ENCODE data around the gene RING1.

The RING1 gene

DNA sequence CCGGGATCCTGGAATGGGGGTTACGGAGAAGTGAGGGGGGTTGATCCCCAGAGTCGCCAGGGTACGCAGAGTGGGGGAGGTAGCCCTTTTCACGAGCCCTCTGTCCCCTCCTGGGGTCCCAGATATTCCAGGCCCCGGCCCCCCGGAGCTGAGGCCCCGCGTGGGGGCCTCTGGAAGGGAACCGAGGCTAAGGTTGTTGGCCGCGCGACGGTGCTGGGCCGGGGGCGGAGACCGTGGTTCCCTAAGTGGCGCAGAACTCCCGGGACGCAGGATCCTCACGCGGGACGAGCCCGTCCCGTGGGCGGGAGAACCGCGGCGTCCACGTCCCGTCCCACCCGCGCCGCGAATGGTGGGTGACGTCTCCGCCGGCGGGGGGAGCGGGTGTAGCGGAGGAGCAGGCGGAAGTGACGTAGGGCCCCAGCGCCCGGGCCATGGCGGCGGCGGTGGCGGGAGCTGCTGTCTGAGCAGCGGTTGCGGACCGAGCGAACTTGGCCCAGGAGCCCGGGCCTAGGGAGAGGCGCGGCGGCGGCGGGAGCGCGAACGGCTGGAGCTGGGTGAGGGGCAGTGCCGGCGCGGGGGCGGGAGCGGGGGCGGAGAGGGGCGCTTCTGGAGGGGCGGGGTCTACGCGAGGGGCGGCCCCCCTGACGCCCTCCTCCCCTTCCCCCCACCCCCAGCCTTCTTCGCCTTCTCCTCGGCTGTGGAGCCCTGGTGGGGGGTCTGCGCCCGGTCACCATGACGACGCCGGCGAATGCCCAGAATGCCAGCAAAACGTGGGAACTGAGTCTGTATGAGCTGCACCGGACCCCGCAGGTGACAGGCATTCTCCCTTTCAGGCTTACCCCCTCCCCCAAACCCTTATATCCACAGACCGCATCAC, at the start of gene RING1:
Gene RING1, plus strand, starts transcription at position 410 of the 877 bp plus-strand sequence. Its CDS starts 323 bp downstream, at position 733.
- peak; percentile 21 for DNase-seq

DNA sequence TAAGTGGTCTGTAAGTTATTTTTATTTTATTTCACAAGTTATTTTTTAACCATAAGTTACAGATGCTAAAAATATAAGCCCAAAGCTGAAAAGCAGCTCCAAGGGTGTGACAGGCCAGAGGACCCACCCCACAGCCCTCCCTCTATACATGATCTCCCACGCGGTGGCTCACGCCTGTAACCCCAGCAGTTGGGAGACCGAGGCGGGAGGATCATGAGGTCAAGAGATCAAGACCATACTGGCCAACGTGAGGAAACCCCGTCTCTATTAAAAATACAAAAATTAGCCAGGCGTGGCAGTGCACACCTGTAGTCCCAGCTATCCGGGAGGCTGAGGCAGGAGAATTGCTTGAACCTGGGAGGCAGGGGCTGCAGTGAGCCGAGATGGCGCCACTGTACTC, 48.2 kb upstream of the RING1 start:
- DNase-seq = no peak

- DNase-seq = no peak
Observed at GRCh38 chr6:33160728-33161344, 47.5 kb upstream of the RING1 start.

DNA sequence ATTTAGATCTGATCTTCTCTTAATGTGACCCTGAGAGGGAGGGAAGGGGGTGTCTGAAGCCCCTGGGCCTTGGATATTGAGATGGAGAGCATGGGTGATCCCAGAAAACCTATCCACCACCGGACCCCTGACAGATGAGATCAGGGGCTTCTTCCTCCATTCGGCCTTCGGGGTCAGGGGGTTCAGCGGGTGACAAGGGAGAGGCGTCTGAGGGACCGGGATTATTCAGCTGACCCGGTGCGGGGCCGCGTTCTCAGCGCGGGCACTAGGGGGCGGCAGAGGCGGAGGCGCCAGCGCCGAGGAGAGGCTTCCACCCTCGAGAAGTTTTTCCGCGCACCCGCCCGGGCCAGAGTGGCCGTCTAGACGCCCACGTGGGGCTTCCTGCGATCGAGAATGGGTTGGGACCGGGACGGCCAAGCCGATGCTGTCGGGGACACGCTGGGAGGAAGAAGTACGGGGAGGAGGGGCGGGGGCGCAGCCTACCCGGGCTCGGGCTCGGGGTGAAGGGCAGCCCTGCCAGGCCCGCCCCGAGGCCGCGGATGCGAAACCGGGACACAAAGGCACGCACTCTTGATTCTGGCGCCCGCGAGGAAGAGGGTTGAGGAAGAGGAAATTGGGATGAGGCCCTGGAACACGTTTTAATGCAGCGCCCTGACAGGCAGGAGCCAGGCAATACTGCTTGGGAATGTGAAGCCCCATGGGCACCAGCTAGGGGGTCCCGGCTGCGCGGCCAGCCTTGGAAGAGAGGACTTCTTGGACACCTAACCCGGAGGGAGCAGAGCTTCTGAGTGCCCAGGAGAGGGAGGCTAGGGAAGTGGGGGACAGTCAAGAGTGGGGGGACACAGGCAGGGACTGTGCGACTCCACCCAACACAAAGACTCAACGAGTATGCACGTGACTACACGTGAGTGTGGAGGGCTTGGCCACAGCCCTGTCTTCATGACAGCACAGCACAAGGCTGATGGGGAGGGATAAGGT, 46.7 kb upstream of the RING1 start:
- peak; percentile 8 for DNase-seq

DNA sequence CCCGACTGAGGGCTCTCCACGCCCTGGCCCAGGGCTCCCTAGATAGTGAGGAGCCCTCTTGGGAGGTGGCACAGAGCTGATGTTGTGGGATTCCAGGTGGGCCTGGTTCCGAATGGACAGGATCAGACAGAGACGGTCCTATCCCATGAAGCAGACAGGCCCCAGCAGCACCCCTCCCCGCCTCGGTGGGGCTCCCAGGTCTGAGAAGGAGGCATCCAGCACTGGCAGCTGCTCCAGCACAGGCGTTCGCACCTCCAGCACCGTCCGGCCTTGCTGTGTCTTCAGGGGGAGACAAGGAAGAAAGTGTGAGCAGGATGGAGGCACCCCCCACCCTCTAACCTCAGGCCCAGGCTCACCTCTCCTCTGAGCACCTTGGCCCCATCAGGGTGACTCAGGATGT, 44.8 kb upstream of the RING1 start:
- DNase-seq = no peak

DNA sequence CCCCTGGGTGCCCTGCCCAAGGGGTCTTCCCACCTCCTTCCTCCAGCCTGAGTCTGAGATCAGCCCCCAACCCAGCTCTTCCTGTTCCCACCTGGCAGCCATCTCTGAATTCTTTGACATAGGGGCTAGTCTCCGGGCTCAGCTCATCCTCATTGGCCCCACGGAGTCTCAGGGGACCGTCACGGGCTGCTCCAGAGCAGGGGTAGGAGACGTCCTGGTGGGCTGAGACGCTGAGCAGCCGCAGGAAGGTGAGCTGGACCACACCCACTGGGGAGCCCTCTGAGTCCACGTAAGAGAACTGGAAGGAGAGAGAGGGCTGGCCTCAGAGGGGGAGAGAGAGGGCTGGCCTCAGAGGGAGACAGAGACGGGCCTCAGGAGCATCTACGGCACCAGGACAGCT, 44.1 kb upstream of the RING1 start:
- no peak for DNase-seq

DNA sequence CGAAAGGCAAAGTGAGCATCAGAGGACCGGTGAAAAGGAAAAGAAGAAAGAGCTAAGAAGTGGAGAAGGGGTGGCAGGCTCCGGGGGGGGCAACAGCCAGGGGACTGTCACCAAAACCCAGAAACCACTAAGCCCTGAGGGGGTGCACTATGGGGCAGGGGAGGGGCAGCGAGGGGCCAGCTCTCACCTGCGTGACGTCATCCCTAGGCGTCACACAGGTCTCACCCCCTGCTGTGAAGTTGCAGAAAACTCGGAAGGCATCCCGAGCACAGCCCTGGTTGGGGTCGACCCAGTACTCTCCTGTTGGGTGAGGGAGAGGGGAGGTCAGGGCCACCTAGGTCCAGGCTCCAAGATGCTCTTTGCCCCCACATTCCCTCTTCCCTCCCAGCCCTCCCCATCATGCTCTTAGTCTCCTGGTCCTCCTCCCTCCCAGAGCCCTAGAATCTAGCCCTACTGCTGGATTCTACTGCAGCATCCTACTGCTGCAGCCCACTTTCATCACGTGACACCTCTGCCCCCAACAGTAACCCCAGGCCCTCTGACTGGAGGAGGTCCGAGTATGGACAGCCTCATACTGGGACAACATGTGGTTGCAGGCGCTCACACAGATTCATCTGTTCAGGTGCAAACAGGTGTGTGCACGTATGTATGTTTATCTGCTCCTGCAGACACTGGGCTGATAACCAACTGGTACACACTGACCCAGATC, 43.5 kb upstream of the RING1 start:
- DNase-seq = no peak

GRCh38 chr6:33165581-33166258, 42.6 kb upstream of the RING1 start:
- no peak for DNase-seq

DNA sequence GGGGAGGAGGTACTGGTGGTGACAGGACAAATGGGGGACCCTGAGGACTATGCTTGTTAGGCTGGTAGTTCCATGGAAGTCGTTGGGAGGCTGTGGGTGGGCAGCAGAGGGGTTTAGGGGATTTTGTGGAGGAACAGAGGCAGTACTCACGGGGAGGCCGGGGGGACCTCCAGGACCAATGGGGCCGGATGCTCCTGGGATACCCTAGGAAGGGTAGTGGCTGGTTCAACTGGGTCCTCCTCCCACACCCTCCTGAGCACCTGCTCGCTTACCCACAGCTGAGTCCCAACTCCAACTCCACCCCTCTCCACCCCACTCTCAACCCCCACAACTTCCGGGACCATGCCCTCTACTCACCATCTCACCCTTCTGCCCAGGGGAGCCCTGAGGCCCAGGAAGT, 41.9 kb upstream of the RING1 start:
- no peak for DNase-seq

GRCh38 chr6:33166811-33167210, 41.5 kb upstream of the RING1 start:
- no peak for DNase-seq

DNA sequence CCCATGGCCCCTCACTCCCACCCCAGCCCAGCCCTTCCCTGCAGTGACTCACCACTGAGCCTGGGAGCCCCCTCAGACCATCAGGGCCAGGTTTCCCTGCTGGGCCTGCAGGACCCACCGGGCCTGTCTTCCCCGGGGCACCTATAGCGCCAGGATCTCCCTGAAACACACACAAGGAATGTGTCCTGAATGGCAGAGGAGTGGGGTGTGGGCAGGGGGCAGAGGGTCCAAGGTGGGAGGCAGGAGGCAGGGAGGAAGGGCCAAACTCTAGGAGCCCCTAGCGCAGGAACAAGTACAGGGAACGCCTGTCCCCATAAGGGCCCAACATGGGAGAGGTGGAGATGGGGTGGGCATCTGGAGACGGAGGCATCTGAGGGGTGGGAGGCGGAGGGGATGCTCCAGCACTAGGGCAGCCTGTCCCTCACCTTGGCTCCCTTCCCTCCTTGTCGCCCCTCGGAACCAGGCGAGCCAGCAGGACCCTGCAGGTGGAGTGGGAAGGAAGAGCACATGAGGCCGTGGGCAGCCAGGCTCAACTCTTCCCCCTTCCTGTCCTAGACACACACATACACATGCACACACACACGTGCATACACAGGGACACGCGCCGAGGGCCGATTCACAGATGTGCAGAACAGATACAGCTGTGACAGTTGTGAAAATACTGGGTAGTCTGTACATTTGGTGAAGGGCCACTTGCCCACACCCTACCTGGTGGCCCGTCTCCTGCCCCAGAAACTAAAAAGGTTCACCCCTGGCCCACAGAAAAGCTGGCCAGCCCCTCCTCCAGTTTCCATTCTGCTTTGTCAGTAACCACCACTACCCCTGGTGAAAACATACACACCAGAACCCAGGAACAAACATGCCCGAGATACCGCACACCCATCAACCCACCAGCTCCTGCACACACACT, 40.7 kb upstream of the RING1 start:
- no peak for DNase-seq

- DNase-seq = no peak
Observed at GRCh38 chr6:33168284-33168601, 40.1 kb upstream of the RING1 start.

DNA sequence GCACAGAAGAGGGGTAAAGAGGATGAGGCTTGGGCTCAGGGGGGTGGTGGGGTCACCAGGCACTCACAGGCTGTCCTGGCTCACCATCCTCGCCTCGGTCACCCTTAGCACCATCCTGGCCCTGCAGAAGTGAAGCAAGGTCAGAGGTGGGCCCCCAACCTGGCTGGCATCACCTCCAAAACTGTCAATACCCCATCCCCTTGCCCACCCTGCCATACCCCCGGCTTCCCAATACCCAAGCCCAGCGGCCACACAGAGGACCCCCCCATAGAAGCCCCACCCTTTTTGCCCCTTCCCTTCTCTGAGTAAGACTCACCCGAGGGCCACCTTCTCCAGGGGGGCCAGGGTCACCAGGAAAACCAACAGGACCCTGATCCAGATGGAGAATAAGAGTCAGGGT, 39.7 kb upstream of the RING1 start:
- DNase-seq = no peak

DNA sequence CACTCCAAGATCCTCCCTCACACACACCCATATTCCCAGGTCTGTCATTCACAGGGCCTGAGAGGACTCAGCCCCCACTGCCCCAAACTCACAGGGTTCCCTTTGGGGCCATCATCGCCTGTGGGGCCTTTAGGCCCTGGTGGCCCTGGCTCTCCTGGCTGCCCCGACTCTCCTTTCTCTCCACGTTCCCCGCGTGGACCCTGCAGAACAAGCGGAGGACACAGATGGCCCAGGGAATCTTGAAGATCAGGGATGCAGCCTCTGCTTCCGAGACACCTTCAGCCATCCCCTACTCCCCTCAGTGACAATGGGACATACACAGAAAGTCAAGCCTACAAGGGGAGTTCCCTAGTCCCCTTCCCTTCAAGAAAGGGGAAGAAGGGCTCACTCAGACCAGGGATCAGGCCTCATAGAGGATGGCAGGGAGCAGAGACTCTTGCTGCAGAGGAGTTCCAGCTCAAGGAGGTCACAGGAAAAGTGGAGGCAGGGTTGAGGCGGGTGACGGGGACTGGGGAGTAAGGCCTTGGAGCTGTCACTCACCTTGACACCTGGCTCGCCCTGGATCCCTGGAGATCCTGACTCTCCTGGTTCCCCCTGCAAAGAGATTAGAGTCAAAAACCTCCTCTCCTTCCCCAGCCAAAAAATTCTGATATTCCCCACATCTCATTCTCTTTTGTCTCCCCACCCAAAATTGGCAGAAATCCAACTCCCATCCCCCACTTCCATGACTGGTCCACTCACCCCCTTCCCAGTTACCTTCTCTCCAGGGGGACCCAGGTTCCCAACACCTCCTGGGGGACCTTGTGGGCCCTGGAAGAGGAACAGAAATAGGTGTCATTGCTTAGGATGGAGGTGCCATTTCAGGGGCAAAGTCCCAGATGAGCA, 38.8 kb upstream of the RING1 start:
- no peak for DNase-seq

GRCh38 chr6:33170176-33171015, 37.9 kb upstream of the RING1 start:
- DNase-seq = no peak

GRCh38 chr6:33171016-33171879, 37.1 kb upstream of the RING1 start:
- DNase-seq = no peak

DNA sequence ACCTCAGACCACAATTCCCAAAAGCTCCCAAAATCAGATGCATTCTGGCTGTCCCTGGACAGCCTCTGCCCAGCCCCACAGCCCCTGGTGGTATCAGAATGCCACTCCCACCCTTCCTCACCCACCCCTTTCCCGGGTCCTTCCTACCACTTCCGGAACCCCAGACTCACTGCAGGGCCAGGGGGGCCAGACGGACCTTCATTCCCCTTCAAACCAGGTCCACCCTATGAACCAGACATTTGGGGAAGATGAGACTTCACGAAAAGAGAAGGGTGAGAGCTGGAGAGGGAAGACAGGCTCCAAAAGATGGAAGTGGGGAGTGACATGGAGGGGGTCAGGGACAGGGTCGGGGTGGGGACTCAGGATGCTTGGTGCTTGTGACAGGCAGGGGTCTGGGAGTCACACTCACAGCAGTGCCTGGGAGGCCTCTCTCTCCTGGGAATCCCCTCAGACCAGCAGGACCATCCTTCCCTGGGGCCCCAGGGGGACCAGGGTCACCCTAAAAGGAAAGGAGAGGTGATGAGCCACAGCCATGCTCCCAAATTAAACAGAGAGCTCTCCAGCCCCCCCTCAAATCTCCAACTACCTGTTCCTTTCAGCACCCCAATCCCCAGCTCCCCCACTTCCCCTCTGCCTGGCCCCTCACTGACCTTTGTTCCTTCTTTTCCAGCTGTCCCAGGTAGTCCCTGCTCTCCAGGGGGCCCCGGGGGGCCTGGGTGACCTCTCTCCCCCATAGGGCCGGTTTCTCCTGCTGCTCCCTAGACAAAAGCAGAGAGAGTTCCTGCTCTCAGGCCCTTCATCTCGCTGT, 36.2 kb upstream of the RING1 start:
- DNase-seq = no peak

Data from DMS 273 treated with DMSO at 0.1 percent for 48 hours (cell line).